Measurements from ENCODE around the gene PRPF6. TPM values are rescaled to one million over a fixed set of nuclear protein-coding genes. Genes with fewer than 3 reads are reported as not detected.

PRPF6 gene
- total and polyA plus RNA-seq, 2 donors (not counting 1 experiment from before 2014, with no cell fraction given): 31.7 to 82.9 TPM

GRCh38 chr20:64077094-64077493 is 96.2 kb downstream of the PRPF6 start:
- H3K27ac ChIP-seq (ENCODE audit: low read length in 2 of 2): peak overlapping the region; percentile 77 to 83
- H3K9me3 ChIP-seq (ENCODE audit: control extremely low read depth in 1 of 3, control insufficient read depth in 2 of 3, insufficient read depth in 1 of 3, low read length in 2 of 3): no peaks in the 10 kb centered on the region
- H3K4me2 ChIP-seq (replicated peaks; ENCODE audit: low read depth, low read length, poor library complexity, severe bottlenecking): peak overlapping the region; percentile 96
- TF ChIP-seq EZH2 (IDR thresholded peaks at IDR 0.05; ENCODE audit: borderline replicate concordance, insufficient read depth, low read depth, low read length, poor library complexity, severe bottlenecking) (no peak), CTCF (IDR thresholded peaks at IDR 0.05) (no peak)
- 0% methylated on average over 8 of the region's 8 CpGs for WGBS (ENCODE audit: insufficient coverage)
- ATAC-seq (ENCODE audit: low read depth) (peak; percentile 8), DNase-seq (peak; percentile 79)
- peaks cover 64% of the 10 kb centered on the region for H4K20me1 ChIP-seq (ENCODE audit: control insufficient read depth, insufficient read depth, low read length, poor library complexity, severe bottlenecking)
- H3K4me1 ChIP-seq (ENCODE audit: control insufficient read depth in 2 of 2, insufficient read depth in 2 of 2, low read length in 2 of 2): peaks cover 28 to 68% of the 10 kb centered on the region in 2 donors
- H3K4me3 ChIP-seq (ENCODE audit: control extremely low read depth in 1 of 5, extremely low read depth in 1 of 5, insufficient read depth in 1 of 5, low read depth in 2 of 5, low read length in 4 of 5): peak overlapping the region; percentile 80 to 98 (median 96)
- Mint-ChIP-seq H3K4me3 (peak overlapping the region; percentile 87), H3K27me3 (no peaks in the 10 kb centered on the region), H3K27ac (peak overlapping the region; percentile 92), H3K4me1 (peaks cover 52% of the 10 kb centered on the region), H3K9me3 (ENCODE audit: insufficient read depth) (no peaks in the 10 kb centered on the region)
- peak overlapping the region; percentile 85 for H3K9ac ChIP-seq (ENCODE audit: low read length)
- H3K27me3 ChIP-seq (replicated peaks in 1 of 4; ENCODE audit: control extremely low read depth in 1 of 4, control insufficient read depth in 3 of 4, insufficient read depth in 4 of 4, low read length in 3 of 4): no peaks in the 10 kb centered on the region
- intact Hi-C loops (cut with micrococcal nuclease): loop anchor here (2.0 to 5.0 kb wide), 3 partner anchors 120 to 212 kb away; partner anchors contain the start of genes PCMTD2, TPD52L2 and UCKL1
- H3K79me2 ChIP-seq (ENCODE audit: control insufficient read depth, insufficient read depth, low read length): peaks cover 20% of the 10 kb centered on the region
- ChIA-PET POLR2A (interaction anchor here (1.4 to 5.5 kb wide), 4 partner anchors 11 to 34 kb away, joined by 4 to 55 read pairs (median 20); partner anchors contain the start of gene TCEA2), CTCF (interaction anchor here (0.9 to 11.8 kb wide), 5 partner anchors 15 to 41 kb away, joined by 3 to 220 read pairs (median 41); partner anchors contain the start of gene TCEA2)
- peaks cover 0 to 43% of the 10 kb centered on the region in 2 experiments for H3K36me3 ChIP-seq (replicated peaks in 1 of 2; ENCODE audit: control extremely low read depth in 1 of 2, control insufficient read depth in 1 of 2, extremely low read depth in 1 of 2, insufficient read depth in 2 of 2, low read length in 1 of 2)
- H2AFZ ChIP-seq (ENCODE audit: insufficient read depth, low read depth, low read length, poor library complexity, severe bottlenecking): no peak overlapping the region

- H3K9me3 Mint-ChIP-seq (ENCODE audit: insufficient read depth): no peaks in the 10 kb centered on the region
- peaks cover 20% of the 10 kb centered on the region for H3K79me2 ChIP-seq (ENCODE audit: control insufficient read depth, insufficient read depth, low read length)
- POLR2A ChIA-PET: interaction anchor here (0.6 to 5.5 kb wide), 10 partner anchors 8 to 525 kb away, joined by 3 to 55 read pairs (median 10); partner anchors contain the start of gene TCEA2
- peak; percentile 0 for ATAC-seq (ENCODE audit: low read depth)
- H3K4me3 Mint-ChIP-seq: peak overlapping the region; percentile 87
- peaks cover 0 to 39% of the 10 kb centered on the region in 2 experiments for H3K36me3 ChIP-seq (replicated peaks in 1 of 2; ENCODE audit: control extremely low read depth in 1 of 2, control insufficient read depth in 1 of 2, extremely low read depth in 1 of 2, insufficient read depth in 2 of 2, low read length in 1 of 2)
- CTCF ChIA-PET: interaction anchor here (0.9 to 11.8 kb wide), 10 partner anchors 8 to 97 kb away, joined by 3 to 220 read pairs (median 4); partner anchors contain the start of genes PRPF6 and TCEA2
- H3K4me3 ChIP-seq (ENCODE audit: control extremely low read depth in 1 of 5, extremely low read depth in 1 of 5, insufficient read depth in 1 of 5, low read depth in 2 of 5, low read length in 4 of 5): peak overlapping the region; percentile 80 to 98 (median 96)
- peak overlapping the region; percentile 77 to 83 for H3K27ac ChIP-seq (ENCODE audit: low read length in 2 of 2)
- H3K27me3 ChIP-seq (replicated peaks in 1 of 4; ENCODE audit: control extremely low read depth in 1 of 4, control insufficient read depth in 3 of 4, insufficient read depth in 4 of 4, low read length in 3 of 4): no peaks in the 10 kb centered on the region
- H3K4me1 ChIP-seq (ENCODE audit: control insufficient read depth in 2 of 2, insufficient read depth in 2 of 2, low read length in 2 of 2): peaks cover 32 to 68% of the 10 kb centered on the region in 2 donors
- H3K9me3 ChIP-seq (ENCODE audit: control extremely low read depth in 1 of 3, control insufficient read depth in 2 of 3, insufficient read depth in 1 of 3, low read length in 2 of 3): no peaks in the 10 kb centered on the region
- H3K4me1 Mint-ChIP-seq: peaks cover 52% of the 10 kb centered on the region
- no peaks in the 10 kb centered on the region for H3K27me3 Mint-ChIP-seq
- TF ChIP-seq CTCF (IDR thresholded peaks at IDR 0.05) (no peak), EZH2 (IDR thresholded peaks at IDR 0.05; ENCODE audit: borderline replicate concordance, insufficient read depth, low read depth, low read length, poor library complexity, severe bottlenecking) (no peak)
- peak overlapping the region; percentile 92 for H3K27ac Mint-ChIP-seq
- H4K20me1 ChIP-seq (ENCODE audit: control insufficient read depth, insufficient read depth, low read length, poor library complexity, severe bottlenecking): peaks cover 60% of the 10 kb centered on the region
- intact Hi-C loops (cut with micrococcal nuclease): loop anchor here (2.0 to 5.0 kb wide), 3 partner anchors 120 to 213 kb away; partner anchors contain the start of genes PCMTD2, TPD52L2 and UCKL1
- no peak overlapping the region for H2AFZ ChIP-seq (ENCODE audit: insufficient read depth, low read depth, low read length, poor library complexity, severe bottlenecking)
- WGBS (ENCODE audit: insufficient coverage): 0% methylated on average over 4 of the region's 7 CpGs
- H3K9ac ChIP-seq (ENCODE audit: low read length): peak overlapping the region; percentile 85
- no peak for DNase-seq
- H3K4me2 ChIP-seq (replicated peaks; ENCODE audit: low read depth, low read length, poor library complexity, severe bottlenecking): peak overlapping the region; percentile 96
Observed at GRCh38 chr20:64077541-64077875, 96.6 kb downstream of the PRPF6 start.
